ENCODE results near the gene FAXC. TPM values are rescaled to one million over a fixed set of nuclear protein-coding genes. Genes with fewer than 3 reads are reported as not detected.

FAXC gene
- total and polyA plus RNA-seq, 2 of the 13 experiments (the other 11 are each of a cell fraction or from before 2014, with no cell fraction given), result 0.11 to 0.63 TPM

DNA sequence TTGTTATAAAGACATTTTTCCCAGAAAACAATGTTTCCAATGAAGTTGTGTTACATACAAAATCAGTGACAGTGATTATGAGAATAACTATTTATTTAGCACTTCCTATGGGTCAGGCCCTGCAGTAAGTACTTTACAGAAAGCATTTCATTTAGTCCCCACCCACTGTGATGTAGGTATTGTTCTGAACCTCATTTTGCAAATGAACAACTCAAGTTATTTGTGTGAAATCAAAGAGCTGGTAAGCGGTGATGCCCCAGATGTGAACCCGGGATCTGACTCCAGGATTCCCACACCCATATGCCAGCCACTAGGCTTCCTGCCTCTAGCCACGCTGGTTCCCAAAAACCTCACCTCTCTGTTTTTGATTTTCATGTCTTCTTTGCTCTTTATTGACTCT lies 30.9 kb downstream of the FAXC start:
- no peak overlapping the region for H3K9ac ChIP-seq (ENCODE audit: insufficient read depth, low read depth, low read length)
- H3K4me2 ChIP-seq (ENCODE audit: low read depth, low read length), result no peak overlapping the region
- WGBS (ENCODE audit: low lambda C conversion rate), result 39% methylated on average over 3 of the region's 3 CpGs
- no TSS peak for BruUV-seq (replicated peaks)
- FAIRE-seq, result no peak
- H3K9me3 ChIP-seq (ENCODE audit: low read length), result no peaks in the 10 kb centered on the region
- no peak overlapping the region for H2AFZ ChIP-seq (ENCODE audit: low read length)
- ATAC-seq, result no peak
- intact Hi-C loops (cut with micrococcal nuclease; ENCODE audit: unreplicated experiment), result no loop called here
- H3K27me3 ChIP-seq (ENCODE audit: control insufficient read depth in 1 of 2, insufficient read depth in 2 of 2, low read length in 2 of 2), result no peaks in the 10 kb centered on the region
- no peaks in the 10 kb centered on the region for H4K20me1 ChIP-seq (ENCODE audit: insufficient read depth, low read length)
- no peaks in the 10 kb centered on the region for H3K4me1 ChIP-seq (ENCODE audit: insufficient read depth, low read length)
- POLR2A ChIA-PET, result no interaction called here
- H3K36me3 ChIP-seq (replicated peaks in 1 of 2; ENCODE audit: control insufficient read depth in 1 of 2, insufficient read depth in 2 of 2, low read length in 2 of 2), result no peaks in the 10 kb centered on the region
- H3K79me2 ChIP-seq (ENCODE audit: insufficient read depth, low read length), result no peaks in the 10 kb centered on the region
- no peak for DNase-seq (ENCODE audit: low spot score)
- H3K4me3 ChIP-seq (replicated peaks in 1 of 3; ENCODE audit: insufficient read depth in 1 of 3, low read depth in 2 of 3, low read length in 3 of 3), result no peak overlapping the region
- in situ Hi-C loops (cut with HindIII; ENCODE audit: extremely low pct_ligation_motif_present, low pct_unique_long_range_greater_than_20kb), result no loop called here
- no peak overlapping the region for H3K27ac ChIP-seq (ENCODE audit: extremely low read length, insufficient read depth, low read length)
- CTCF ChIA-PET (ENCODE audit: low intra/inter-chr PET ratio, low total read pairs), result no interaction called here
- TF ChIP-seq TCF7L2 (IDR thresholded peaks at IDR 0.05; ENCODE audit: low read depth, low read length), result no peak
- TF ChIP-seq, protein P1, sequence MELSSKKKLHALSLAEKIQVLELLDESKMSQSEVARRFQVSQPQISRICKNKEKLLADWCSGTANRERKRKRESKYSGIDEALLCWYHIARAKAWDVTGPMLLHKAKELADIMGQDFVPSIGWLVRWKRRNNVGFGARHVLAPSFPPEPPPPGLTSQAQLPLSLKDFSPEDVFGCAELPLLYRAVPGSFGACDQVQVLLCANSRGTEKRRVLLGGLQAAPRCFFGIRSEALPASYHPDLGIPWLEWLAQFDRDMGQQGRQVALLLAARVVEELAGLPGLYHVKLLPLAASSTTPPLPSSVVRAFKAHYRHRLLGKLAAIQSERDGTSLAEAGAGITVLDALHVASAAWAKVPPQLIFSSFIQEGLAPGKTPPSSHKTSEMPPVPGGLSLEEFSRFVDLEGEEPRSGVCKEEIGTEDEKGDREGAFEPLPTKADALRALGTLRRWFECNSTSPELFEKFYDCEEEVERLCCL (CRISPR knock-in tag; IDR thresholded peaks at IDR 0.05; ENCODE audit: borderline replicate concordance), result no peak
- TF ChIP-seq PHF5A (CRISPR knock-in tag; IDR thresholded peaks at IDR 0.05; ENCODE audit: low read depth, unreplicated experiment), result no peak
- no peak for TF ChIP-seq ZBTB4 (CRISPR knock-in tag; IDR thresholded peaks at IDR 0.05; ENCODE audit: borderline replicate concordance)
- TF ChIP-seq, protein P2, sequence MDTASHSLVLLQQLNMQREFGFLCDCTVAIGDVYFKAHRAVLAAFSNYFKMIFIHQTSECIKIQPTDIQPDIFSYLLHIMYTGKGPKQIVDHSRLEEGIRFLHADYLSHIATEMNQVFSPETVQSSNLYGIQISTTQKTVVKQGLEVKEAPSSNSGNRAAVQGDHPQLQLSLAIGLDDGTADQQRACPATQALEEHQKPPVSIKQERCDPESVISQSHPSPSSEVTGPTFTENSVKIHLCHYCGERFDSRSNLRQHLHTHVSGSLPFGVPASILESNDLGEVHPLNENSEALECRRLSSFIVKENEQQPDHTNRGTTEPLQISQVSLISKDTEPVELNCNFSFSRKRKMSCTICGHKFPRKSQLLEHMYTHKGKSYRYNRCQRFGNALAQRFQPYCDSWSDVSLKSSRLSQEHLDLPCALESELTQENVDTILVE (CRISPR knock-in tag; IDR thresholded peaks at IDR 0.05), result no peak
- no peak for TF ChIP-seq KLF6 (CRISPR knock-in tag; IDR thresholded peaks at IDR 0.05)
- no peak for TF ChIP-seq GLI4 (CRISPR knock-in tag; IDR thresholded peaks at IDR 0.05; ENCODE audit: borderline replicate concordance)
- TF ChIP-seq SMYD3 (CRISPR knock-in tag; IDR thresholded peaks at IDR 0.05), result no peak
- no peak for TF ChIP-seq ZNF446 (CRISPR knock-in tag; IDR thresholded peaks at IDR 0.05)
- no peak for TF ChIP-seq DNMT3B (CRISPR knock-in tag; conservative IDR thresholded peaks at IDR 0.05)
- no peak for TF ChIP-seq BRD4 (CRISPR knock-in tag; IDR thresholded peaks at IDR 0.05)
- no peak for TF ChIP-seq MED8 (CRISPR knock-in tag; IDR thresholded peaks at IDR 0.05; ENCODE audit: insufficient replicate concordance)
- TF ChIP-seq, protein P3, sequence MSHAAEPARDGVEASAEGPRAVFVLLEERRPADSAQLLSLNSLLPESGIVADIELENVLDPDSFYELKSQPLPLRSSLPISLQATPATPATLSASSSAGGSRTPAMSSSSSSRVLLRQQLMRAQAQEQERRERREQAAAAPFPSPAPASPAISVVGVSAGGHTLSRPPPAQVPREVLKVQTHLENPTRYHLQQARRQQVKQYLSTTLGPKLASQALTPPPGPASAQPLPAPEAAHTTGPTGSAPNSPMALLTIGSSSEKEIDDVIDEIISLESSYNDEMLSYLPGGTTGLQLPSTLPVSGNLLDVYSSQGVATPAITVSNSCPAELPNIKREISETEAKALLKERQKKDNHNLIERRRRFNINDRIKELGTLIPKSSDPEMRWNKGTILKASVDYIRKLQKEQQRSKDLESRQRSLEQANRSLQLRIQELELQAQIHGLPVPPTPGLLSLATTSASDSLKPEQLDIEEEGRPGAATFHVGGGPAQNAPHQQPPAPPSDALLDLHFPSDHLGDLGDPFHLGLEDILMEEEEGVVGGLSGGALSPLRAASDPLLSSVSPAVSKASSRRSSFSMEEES (CRISPR knock-in tag; IDR thresholded peaks at IDR 0.05), result no peak
- no peak for TF ChIP-seq SALL2 (CRISPR knock-in tag; IDR thresholded peaks at IDR 0.05)
